Measurements from ENCODE around the gene PRELID3B.
A peak's percentile ranks its signal among the peaks of the same experiment; 100 is the strongest.

Gene PRELID3B

DNA sequence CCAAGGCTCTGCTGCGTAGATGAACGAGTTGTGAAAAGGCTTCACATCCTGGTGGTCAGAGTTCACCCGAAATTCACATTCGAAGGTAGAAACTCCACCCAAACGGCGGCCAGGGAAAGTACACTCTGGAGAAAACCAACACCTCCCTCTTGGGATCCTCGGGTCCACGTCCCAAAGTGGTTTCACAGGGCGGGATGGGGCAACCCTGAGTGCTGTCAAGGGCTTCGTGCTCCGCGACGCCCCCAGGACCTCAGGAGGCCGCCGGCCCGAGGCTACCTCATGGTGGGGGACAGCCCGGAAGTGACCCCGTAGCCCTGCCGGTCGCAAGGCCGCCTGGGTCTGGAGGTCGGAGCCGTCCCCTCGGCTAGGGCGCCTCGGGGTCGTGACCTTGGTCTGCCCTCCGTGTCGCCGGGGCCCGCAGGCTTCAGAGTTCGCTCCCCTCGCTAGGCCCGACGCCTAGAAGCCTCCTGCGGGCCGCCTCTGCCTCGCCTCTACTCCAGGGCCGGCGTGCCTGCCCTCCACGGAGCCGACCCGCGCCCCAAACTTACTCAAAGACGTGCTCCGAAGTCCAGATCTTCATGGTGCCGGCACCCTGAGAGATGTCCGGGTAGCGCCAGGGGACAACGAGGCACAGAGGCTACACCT is at the start of gene PRELID3B:
Gene PRELID3B (minus strand): TSS at position 636 of the 645 bp plus-strand sequence. CDS start 56 bp downstream, at position 580.
- no peak for DNase-seq (ENCODE audit: low spot score)

GRCh38 chr20:59087829-59088433 is 45.3 kb upstream of the PRELID3B start:
- peak; percentile 73 for DNase-seq (ENCODE audit: low spot score)

DNA sequence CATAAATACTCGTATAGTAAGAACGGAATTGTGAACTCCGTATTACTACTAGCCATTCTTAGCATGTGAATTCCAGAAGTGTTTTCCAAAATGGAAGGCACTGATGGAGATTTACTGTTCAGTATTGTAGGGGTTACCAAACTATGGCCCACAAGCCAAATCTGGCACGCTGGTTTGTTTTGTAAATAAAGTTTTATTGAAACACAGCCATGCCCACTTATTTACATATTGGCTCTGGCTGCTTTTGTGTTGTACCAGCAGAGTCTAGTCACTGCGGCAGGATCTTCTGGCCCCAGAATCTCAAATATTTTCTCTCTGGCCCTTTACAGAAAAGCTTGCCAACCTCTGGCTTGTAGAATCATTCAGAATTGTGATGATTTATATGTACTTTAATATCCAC is 44.3 kb upstream of the PRELID3B start:
- DNase-seq (ENCODE audit: low spot score) = no peak

- no peak for DNase-seq (ENCODE audit: low spot score)
Measured at GRCh38 chr20:59084041-59084850, 41.7 kb upstream of the PRELID3B start.

- DNase-seq (ENCODE audit: low spot score) = no peak
Measured at GRCh38 chr20:59082981-59083380, 40.4 kb upstream of the PRELID3B start.

DNA sequence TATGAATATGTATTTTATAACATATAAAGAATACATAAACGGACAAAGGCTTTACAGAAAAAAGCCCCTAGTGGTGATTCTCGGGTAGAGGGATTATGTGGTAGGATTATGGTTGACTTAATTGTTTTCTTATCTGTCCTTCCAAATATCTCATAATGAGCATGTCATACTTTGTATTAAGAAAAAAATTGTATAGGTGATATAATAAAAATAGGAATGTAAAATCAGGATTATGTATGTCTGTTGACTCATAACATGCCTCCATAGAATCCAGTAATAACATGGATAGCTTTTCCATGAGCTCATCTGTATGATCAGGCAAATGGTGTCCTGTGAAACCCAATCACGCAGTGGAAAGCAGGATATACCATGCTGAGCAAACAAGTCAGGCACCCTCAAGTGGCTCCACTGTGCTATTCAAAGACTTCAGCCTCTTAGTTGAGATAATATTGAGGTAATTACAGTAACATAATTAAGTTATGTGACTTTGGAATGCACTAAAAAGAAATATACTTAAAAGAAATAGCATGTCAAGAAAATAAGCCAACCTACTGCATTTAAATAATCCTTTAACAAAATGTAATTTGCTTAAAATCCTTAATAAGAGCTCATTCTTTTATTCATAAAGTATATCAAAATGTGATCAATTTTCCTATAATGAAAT is 39.6 kb upstream of the PRELID3B start:
- DNase-seq (ENCODE audit: low spot score) = no peak

- no peak for DNase-seq (ENCODE audit: low spot score)
Measured at GRCh38 chr20:59081036-59081435, 38.5 kb upstream of the PRELID3B start.

DNA sequence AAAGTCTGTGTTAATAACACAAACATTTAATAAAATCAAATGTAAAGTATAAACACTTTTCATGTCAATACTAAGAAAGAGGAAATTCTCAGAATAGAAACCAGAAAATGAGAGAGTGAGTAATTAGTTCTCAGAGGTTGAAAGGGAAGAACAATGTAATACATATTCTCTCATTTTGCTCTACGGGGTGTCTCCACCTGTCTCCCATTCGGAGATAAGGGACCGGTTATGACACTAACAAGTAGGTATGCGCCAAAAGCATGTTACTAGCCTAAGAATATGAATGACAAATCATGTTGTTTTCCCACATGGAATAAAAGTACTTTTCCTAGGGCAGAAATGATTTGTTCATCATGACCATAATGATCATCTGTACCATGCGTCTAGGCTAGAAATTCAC is 35.6 kb upstream of the PRELID3B start:
- DNase-seq (ENCODE audit: low spot score) = no peak

DNA sequence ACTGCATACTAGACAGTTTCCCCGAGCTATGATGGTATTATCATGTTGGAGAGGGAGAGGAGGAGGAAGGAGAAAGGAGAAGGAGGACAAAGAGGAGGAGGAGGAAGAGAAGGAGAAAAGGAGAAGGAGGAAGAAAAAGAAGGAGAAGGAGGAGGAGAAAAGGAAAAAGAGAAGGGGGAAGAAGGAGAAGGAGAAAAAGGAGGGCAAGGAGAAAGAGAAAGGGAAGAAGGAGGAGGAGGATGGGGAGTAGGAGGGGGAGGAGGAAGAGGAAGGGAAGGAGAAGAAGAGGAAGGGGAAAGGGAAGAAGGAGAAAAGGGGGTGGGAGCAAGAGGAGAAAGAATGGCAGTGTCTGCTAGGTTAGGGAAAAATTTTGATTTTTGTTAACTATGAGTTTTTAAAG is 35.1 kb upstream of the PRELID3B start:
- no peak for DNase-seq (ENCODE audit: low spot score)

GRCh38 chr20:59075934-59076508 is 33.4 kb upstream of the PRELID3B start:
- DNase-seq (ENCODE audit: low spot score) = no peak

- no peak for DNase-seq (ENCODE audit: low spot score)
Measured at GRCh38 chr20:59074456-59074855, 31.9 kb upstream of the PRELID3B start.

DNA sequence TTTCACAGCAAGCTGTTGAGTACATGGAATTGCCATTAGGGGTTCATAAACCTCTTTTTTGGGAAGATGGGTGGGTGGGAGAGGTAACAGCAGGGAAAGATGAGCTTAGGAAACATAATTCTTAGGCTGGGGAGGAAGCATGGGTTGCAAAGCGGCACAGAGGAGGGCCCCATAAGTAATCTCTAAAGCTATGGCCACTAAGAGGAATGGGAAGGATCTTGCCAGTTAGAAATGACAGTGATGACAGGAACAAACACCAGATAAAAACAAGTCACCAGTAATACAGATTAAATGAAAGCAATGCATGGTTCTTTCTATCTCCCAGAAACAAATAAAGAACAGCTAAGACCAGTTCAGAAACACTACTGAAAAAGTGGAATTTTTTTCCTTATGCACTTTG is 31.0 kb upstream of the PRELID3B start:
- DNase-seq (ENCODE audit: low spot score) = no peak

- peak; percentile 28 for DNase-seq (ENCODE audit: low spot score)
Measured at GRCh38 chr20:59071216-59071615, 28.6 kb upstream of the PRELID3B start.

DNA sequence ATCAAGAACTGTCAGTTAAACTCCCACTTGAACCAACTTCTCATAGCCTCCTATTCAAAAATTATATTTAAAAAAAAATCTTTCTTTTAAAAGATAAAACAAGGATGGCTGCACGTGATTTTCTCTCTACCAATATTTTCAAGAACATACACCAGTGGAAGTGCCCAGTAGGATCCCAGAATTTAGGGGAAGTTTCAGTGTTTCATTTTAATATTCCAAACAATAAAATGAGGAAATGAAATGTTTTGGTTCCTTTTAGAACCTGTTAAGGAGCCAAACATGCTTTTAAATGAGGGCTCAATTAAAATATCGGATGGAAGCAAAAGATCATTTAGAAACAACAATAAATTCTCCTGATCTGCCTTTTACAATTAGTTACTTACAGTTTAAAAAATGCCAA is 26.4 kb upstream of the PRELID3B start:
- no peak for DNase-seq (ENCODE audit: low spot score)

DNA sequence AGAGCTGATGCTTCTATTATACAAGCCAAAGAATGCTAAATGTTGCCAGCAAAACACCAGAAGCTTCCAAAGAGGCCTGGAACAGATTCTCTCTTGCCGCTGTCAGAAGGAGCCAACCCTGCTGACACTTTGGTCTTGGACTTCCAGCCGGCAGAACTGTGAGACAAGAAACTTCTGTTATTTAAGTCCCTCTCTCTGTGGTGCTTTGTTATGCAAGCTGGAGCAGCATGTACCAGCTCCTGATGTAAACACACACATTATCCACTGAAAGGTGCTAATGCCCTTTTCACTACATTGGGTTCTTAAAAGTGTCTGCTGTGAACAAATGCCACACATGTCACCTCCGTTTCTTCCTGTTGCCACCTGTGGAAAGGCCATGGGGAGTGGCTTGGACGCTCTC is 25.9 kb upstream of the PRELID3B start:
- DNase-seq (ENCODE audit: low spot score) = no peak

- no peak for DNase-seq (ENCODE audit: low spot score)
Measured at GRCh38 chr20:59064214-59064722, 21.7 kb upstream of the PRELID3B start.

- no peak for DNase-seq (ENCODE audit: low spot score)
Measured at GRCh38 chr20:59063358-59064213, 21.0 kb upstream of the PRELID3B start.

GRCh38 chr20:59062081-59062480 is 19.5 kb upstream of the PRELID3B start:
- DNase-seq (ENCODE audit: low spot score) = no peak

- no peak for DNase-seq (ENCODE audit: low spot score)
Measured at GRCh38 chr20:59055302-59055701, 12.7 kb upstream of the PRELID3B start.

- no peak for DNase-seq (ENCODE audit: low spot score)
Measured at GRCh38 chr20:59051666-59052185, 9.1 kb upstream of the PRELID3B start.

DNA sequence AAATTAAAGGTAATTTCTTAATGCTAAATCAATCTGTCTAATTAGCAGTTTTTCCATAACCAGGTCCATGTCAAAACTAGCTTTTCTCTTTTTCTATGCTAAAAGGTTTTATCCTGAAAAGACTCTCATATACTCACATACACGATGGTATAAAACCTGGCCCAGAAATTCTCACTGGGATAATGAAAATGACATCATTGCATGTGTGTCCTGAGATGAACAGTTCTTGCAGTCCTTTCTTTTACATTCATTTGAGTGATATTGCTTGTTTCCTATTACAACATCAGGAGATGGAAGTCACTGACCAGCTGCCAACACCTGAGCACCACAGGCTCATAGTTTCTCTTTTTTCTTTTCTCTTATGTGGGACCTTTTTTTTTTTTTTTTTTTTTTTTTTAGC is 7.9 kb upstream of the PRELID3B start:
- no peak for DNase-seq (ENCODE audit: low spot score)

Measured in pons (tissue), 1 donor.